Limb (tissue), 2 donors: ENCODE measurements around the gene INPP5D.

Experiments
- DNase-seq, 2 donors: peaks; one replicate each; pipeline ENCODE4 v3.0.0-alpha.2; 2016; ENCODE audit errors: extremely low spot score in 2 of 2

INPP5D gene

GRCh38 chr2:233032551-233033320, 27.4 kb upstream of the INPP5D start, which contains the start of gene NEU2:
NEU2 (plus strand) TSS chr2:233032672; CDS start chr2:233032672, 0 bp downstream.
- DNase-seq = no peak

GRCh38 chr2:233033672-233034071, 26.5 kb upstream of the INPP5D start:
- no peak for DNase-seq

GRCh38 chr2:233034091-233034882, 25.9 kb upstream of the INPP5D start:
- DNase-seq = no peak

- DNase-seq = no peak
Measured at GRCh38 chr2:233035426-233036161, 24.5 kb upstream of the INPP5D start.

GRCh38 chr2:233036162-233036838, 23.8 kb upstream of the INPP5D start:
- DNase-seq = no peak

GRCh38 chr2:233037078-233037477, 23.1 kb upstream of the INPP5D start:
- DNase-seq = no peak

- DNase-seq = no peak
Measured at GRCh38 chr2:233039212-233039845, 20.8 kb upstream of the INPP5D start.

GRCh38 chr2:233039846-233040530, 20.2 kb upstream of the INPP5D start:
- DNase-seq = no peak

GRCh38 chr2:233040571-233040970, 19.6 kb upstream of the INPP5D start:
- DNase-seq = no peak

- no peak for DNase-seq
Measured at GRCh38 chr2:233041722-233042323, 18.3 kb upstream of the INPP5D start.

- DNase-seq = no peak
Measured at GRCh38 chr2:233042549-233042948, 17.6 kb upstream of the INPP5D start.

- no peak for DNase-seq
Measured at GRCh38 chr2:233044974-233045605, 15.1 kb upstream of the INPP5D start.

GRCh38 chr2:233047206-233047605, 12.9 kb upstream of the INPP5D start:
- no peak for DNase-seq

GRCh38 chr2:233047667-233048066, 12.5 kb upstream of the INPP5D start:
- no peak for DNase-seq

GRCh38 chr2:233048569-233049193, 11.5 kb upstream of the INPP5D start:
- DNase-seq = no peak

GRCh38 chr2:233049194-233049761, 10.9 kb upstream of the INPP5D start:
- peak in 1 of 2 donors; percentile 25 for DNase-seq

GRCh38 chr2:233051241-233052149, 8.6 kb upstream of the INPP5D start:
- peak; percentile 42 to 62 for DNase-seq
